Fibroblast of lung (primary cell): ENCODE results near the gene DOCK3.

ENCODE experiments used
- CTCF ChIP-seq, 2 donors: IDR thresholded peaks in 1 of 2; conservative IDR thresholded peaks in 1 of 2; 1 replicate in 1 of 2; 2 replicates in 1 of 2; pipeline ENCODE4 v1.5.1; 2011 to 2012; ENCODE audit warnings: low read length in 2 of 2, control low read depth in 1 of 2, inconsistent platforms in 1 of 2, low read depth in 1 of 2, mild to moderate bottlenecking in 1 of 2
- EZH2 ChIP-seq: IDR thresholded peaks from 2 replicates; pipeline ENCODE4 v1.5.1; 2012; ENCODE audit warnings: low read length, control low read depth, mild to moderate bottlenecking; ENCODE audit errors: missing control alignments

GRCh38 chr3:51280176-51280575, 605.4 kb downstream of the DOCK3 start:
- TF ChIP-seq CTCF (conservative IDR thresholded peaks at IDR 0.05 in 1 of 2, IDR thresholded peaks at IDR 0.05 in 1 of 2; ENCODE audit: low read depth in 1 of 2, low read length in 2 of 2), result no peak
- no peak for TF ChIP-seq EZH2
